Measurements from ENCODE around the gene DOCK9. TPM values are rescaled to one million over a fixed set of nuclear protein-coding genes. Genes with fewer than 3 reads are reported as not detected.

Gene DOCK9
- polyA plus RNA-seq, 1 donor (not counting 4 experiments of a cell fraction or from before 2014, with no cell fraction given): 110 TPM

DNA sequence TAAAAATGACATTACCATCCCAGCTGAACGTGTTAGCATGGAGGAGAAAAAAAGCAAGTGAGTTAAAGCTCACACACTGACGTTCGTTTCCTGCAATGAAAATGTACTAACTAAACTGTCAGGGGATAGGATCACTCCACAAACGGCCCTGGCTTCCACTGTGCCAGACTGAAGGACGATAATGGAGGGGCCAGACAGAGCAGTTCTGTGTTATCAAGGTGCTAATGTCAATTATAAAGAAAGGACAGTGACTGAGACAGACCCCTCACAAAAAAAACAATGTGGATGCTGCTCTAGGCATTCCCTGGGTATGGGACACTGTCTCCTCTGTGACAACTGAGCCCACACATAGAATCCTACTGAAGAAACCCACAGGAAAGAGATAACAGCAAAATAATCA lies 181.7 kb downstream of the DOCK9 start:
- peaks cover 32 to 59% of the 10 kb centered on the region in 2 experiments for H3K36me3 ChIP-seq (ENCODE audit: control insufficient read depth in 2 of 2, extremely low read depth in 1 of 2, insufficient read depth in 2 of 2, low read length in 2 of 2)
- no peaks in the 10 kb centered on the region for H3K9me1 ChIP-seq (ENCODE audit: control insufficient read depth, extremely low read depth, insufficient read depth, low read length)
- no peak overlapping the region for H2AFZ ChIP-seq (ENCODE audit: control insufficient read depth, low read length)

DNA sequence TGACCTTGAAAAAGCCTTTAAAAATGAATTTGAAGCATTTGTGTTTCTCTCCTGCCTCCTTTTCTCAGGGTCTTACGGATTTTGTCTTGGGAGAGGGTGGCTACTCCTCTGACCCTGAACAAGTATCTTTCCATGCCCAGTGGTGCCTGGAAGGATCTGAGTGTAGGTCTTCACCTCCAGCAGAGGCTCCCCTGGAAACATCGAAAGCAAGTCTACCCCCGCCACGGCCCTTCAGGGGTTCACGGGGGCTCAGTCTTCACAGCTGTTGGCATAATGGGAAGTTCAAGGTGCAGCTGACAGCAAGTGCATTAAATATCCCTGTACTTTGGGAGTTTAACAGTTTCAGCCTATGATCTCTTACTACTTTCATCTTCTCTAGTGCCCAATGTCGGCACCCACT lies 182.6 kb downstream of the DOCK9 start:
- FAIRE-seq (no peak), DNase-seq (ENCODE audit: low read depth, low spot score) (no peak)
- Histone ChIP-seq H3K4me3 (ENCODE audit: control insufficient read depth in 2 of 3, extremely low read depth in 1 of 3, insufficient read depth in 2 of 3, low read depth in 1 of 3, low read length in 3 of 3) (no peak overlapping the region), H3K79me2 (ENCODE audit: control insufficient read depth, insufficient read depth, low read length) (no peaks in the 10 kb centered on the region), H3K4me1 (ENCODE audit: control insufficient read depth, extremely low read depth, insufficient read depth, low read length) (no peaks in the 10 kb centered on the region), H3K27ac (ENCODE audit: control insufficient read depth, insufficient read depth, low read length) (no peak overlapping the region), H4K20me1 (ENCODE audit: control insufficient read depth, extremely low read depth, insufficient read depth, low read length) (no peaks in the 10 kb centered on the region), H3K9me1 (ENCODE audit: control insufficient read depth, extremely low read depth, insufficient read depth, low read length) (no peaks in the 10 kb centered on the region), H3K9me3 (ENCODE audit: control insufficient read depth, low read depth, low read length) (no peaks in the 10 kb centered on the region), H3K27me3 (ENCODE audit: control insufficient read depth, extremely low read depth, insufficient read depth, low read length) (no peaks in the 10 kb centered on the region), H3K9ac (ENCODE audit: control insufficient read depth, extremely low read depth, insufficient read depth, low read length) (no peak overlapping the region), H2AFZ (ENCODE audit: control insufficient read depth, low read length) (no peak overlapping the region), H3K4me2 (ENCODE audit: control insufficient read depth, extremely low read depth, insufficient read depth, low read depth, low read length) (no peak overlapping the region), H3K36me3 (ENCODE audit: control insufficient read depth in 2 of 2, extremely low read depth in 1 of 2, insufficient read depth in 2 of 2, low read length in 2 of 2) (peaks cover 30 to 57% of the 10 kb centered on the region in 2 experiments)
- dilution Hi-C loops (cut with MboI; ENCODE audit: extremely low pct_ligation_motif_present, low sequenced_read_pairs): no loop called here
- TF ChIP-seq EZH2 (IDR thresholded peaks at IDR 0.05; ENCODE audit: low read length): no peak
- TF ChIP-seq, protein P1, sequence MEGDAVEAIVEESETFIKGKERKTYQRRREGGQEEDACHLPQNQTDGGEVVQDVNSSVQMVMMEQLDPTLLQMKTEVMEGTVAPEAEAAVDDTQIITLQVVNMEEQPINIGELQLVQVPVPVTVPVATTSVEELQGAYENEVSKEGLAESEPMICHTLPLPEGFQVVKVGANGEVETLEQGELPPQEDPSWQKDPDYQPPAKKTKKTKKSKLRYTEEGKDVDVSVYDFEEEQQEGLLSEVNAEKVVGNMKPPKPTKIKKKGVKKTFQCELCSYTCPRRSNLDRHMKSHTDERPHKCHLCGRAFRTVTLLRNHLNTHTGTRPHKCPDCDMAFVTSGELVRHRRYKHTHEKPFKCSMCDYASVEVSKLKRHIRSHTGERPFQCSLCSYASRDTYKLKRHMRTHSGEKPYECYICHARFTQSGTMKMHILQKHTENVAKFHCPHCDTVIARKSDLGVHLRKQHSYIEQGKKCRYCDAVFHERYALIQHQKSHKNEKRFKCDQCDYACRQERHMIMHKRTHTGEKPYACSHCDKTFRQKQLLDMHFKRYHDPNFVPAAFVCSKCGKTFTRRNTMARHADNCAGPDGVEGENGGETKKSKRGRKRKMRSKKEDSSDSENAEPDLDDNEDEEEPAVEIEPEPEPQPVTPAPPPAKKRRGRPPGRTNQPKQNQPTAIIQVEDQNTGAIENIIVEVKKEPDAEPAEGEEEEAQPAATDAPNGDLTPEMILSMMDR (optimal IDR thresholded peaks at IDR 0.05 in 1 of 3, IDR thresholded peaks at IDR 0.05 in 1 of 3, conservative IDR thresholded peaks at IDR 0.05 in 1 of 3; ENCODE audit: extremely low read depth in 1 of 3, insufficient read depth in 2 of 3, low read length in 3 of 3): no peak

More for the DNA sequence above, 181.7 kb downstream of the DOCK9 start:
- Histone ChIP-seq H3K9ac (ENCODE audit: control insufficient read depth, extremely low read depth, insufficient read depth, low read length) (no peak overlapping the region), H3K4me2 (ENCODE audit: control insufficient read depth, extremely low read depth, insufficient read depth, low read depth, low read length) (no peak overlapping the region), H3K4me3 (ENCODE audit: control insufficient read depth in 2 of 3, extremely low read depth in 1 of 3, insufficient read depth in 2 of 3, low read depth in 1 of 3, low read length in 3 of 3) (no peak overlapping the region), H4K20me1 (ENCODE audit: control insufficient read depth, extremely low read depth, insufficient read depth, low read length) (no peaks in the 10 kb centered on the region), H3K27ac (ENCODE audit: control insufficient read depth, insufficient read depth, low read length) (no peak overlapping the region), H3K9me3 (ENCODE audit: control insufficient read depth, low read depth, low read length) (no peaks in the 10 kb centered on the region), H3K4me1 (ENCODE audit: control insufficient read depth, extremely low read depth, insufficient read depth, low read length) (no peaks in the 10 kb centered on the region), H3K79me2 (ENCODE audit: control insufficient read depth, insufficient read depth, low read length) (no peaks in the 10 kb centered on the region), H3K27me3 (ENCODE audit: control insufficient read depth, extremely low read depth, insufficient read depth, low read length) (no peaks in the 10 kb centered on the region)
- DNase-seq (ENCODE audit: low read depth, low spot score) (no peak), FAIRE-seq (no peak)
- dilution Hi-C loops (cut with MboI; ENCODE audit: extremely low pct_ligation_motif_present, low sequenced_read_pairs): no loop called here
- TF ChIP-seq, protein P1 (optimal IDR thresholded peaks at IDR 0.05 in 1 of 3, IDR thresholded peaks at IDR 0.05 in 1 of 3, conservative IDR thresholded peaks at IDR 0.05 in 1 of 3; ENCODE audit: extremely low read depth in 1 of 3, insufficient read depth in 2 of 3, low read length in 3 of 3): no peak
- TF ChIP-seq EZH2 (IDR thresholded peaks at IDR 0.05; ENCODE audit: low read length): no peak

All from keratinocyte (primary cell).